Umbilical cord (tissue), 2 donors: Measurements from ENCODE around the gene DOCK7. TPM values are rescaled to one million over a fixed set of nuclear protein-coding genes. Genes with fewer than 3 reads are reported as not detected.
A peak's percentile ranks its signal among the peaks of the same experiment; 100 is the strongest.
"Not testable (repeated sequence)": the region's sequence is repeated elsewhere in the genome, so short reads cannot be mapped to it uniquely, and the experiment has no call there.

ENCODE experiments used
- DNase-seq: peaks from one replicate; pipeline ENCODE4 v3.0.0-alpha.2; 2015; ENCODE audit warnings: low spot score
- total RNA-seq: library from RNA; depleted of rRNA; stranded (reverse); fragments of >200 nt; gene quantifications from one replicate; pipeline ENCODE4 v1.2.3, GENCODE V29; 2014; ENCODE audit warnings: low replicate concordance; ENCODE audit not compliant: insufficient read depth

DOCK7 gene
- total RNA-seq, 1 donor from 2014 or later: 293 TPM

GRCh38 chr1:62530516-62531154 lies 157.6 kb downstream of the DOCK7 start:
- peak; percentile 17 for DNase-seq

- DNase-seq: no peak
Measured at GRCh38 chr1:62529227-62529626, 159.0 kb downstream of the DOCK7 start.

- DNase-seq: no peak
Measured at GRCh38 chr1:62528015-62528414, 160.2 kb downstream of the DOCK7 start.

- DNase-seq: not testable (repeated sequence)
Measured at GRCh38 chr1:62527346-62527745, 160.8 kb downstream of the DOCK7 start.

GRCh38 chr1:62523860-62524259 lies 164.3 kb downstream of the DOCK7 start:
- no peak for DNase-seq

GRCh38 chr1:62516600-62516999 lies 171.6 kb downstream of the DOCK7 start:
- DNase-seq: no peak

GRCh38 chr1:62514746-62515423 lies 173.3 kb downstream of the DOCK7 start:
- DNase-seq: no peak

- no peak for DNase-seq
Measured at GRCh38 chr1:62513013-62513412, 175.2 kb downstream of the DOCK7 start.

- DNase-seq: no peak
Measured at GRCh38 chr1:62509028-62509427, 179.2 kb downstream of the DOCK7 start.

- peak; percentile 55 for DNase-seq
Measured at GRCh38 chr1:62508187-62508758, 179.9 kb downstream of the DOCK7 start.

- no peak for DNase-seq
Measured at GRCh38 chr1:62500210-62500609, 188.0 kb downstream of the DOCK7 start.

- no peak for DNase-seq
Measured at GRCh38 chr1:62494137-62494536, 194.0 kb downstream of the DOCK7 start.

GRCh38 chr1:62493656-62494055 lies 194.5 kb downstream of the DOCK7 start:
- DNase-seq: no peak

GRCh38 chr1:62492521-62492920 lies 195.7 kb downstream of the DOCK7 start:
- no peak for DNase-seq

- DNase-seq: no peak
Measured at GRCh38 chr1:62487956-62488355, 200.2 kb downstream of the DOCK7 start.

- DNase-seq: no peak
Measured at GRCh38 chr1:62484824-62485468, 203.2 kb downstream of the DOCK7 start.

GRCh38 chr1:62481681-62482080 lies 206.5 kb downstream of the DOCK7 start:
- no peak for DNase-seq

GRCh38 chr1:62476525-62477219 lies 211.5 kb downstream of the DOCK7 start:
- no peak for DNase-seq

- DNase-seq: no peak
Measured at GRCh38 chr1:62467092-62467491, 221.1 kb downstream of the DOCK7 start.

GRCh38 chr1:62462370-62462769 lies 225.8 kb downstream of the DOCK7 start:
- no peak for DNase-seq

- no peak for DNase-seq
Measured at GRCh38 chr1:62457955-62458354, 230.2 kb downstream of the DOCK7 start.

GRCh38 chr1:62452951-62453350 lies 235.2 kb downstream of the DOCK7 start:
- DNase-seq: no peak
